Endodermal cell (in vitro differentiated cells): ENCODE results near the gene PRTG. TPM values are rescaled to one million over a fixed set of nuclear protein-coding genes. Genes with fewer than 3 reads are reported as not detected.

Experiments
- DNase-seq: peaks from one replicate; pipeline ENCODE4 v3.0.0-alpha.2; 2017
- H3K27ac ChIP-seq: 2 replicates; pipeline ENCODE4 v1.5.1; 2013; ENCODE audit warnings: mild to moderate bottlenecking, low read depth, low read length, moderate library complexity
- H3K27me3 ChIP-seq: 2 replicates; pipeline ENCODE4 v1.6.1; 2013; ENCODE audit warnings: mild to moderate bottlenecking, low read length, moderate library complexity; ENCODE audit not compliant: insufficient read depth, control insufficient read depth, poor library complexity, severe bottlenecking
- H3K36me3 ChIP-seq: 2 replicates; pipeline ENCODE4 v1.7.0; 2013; ENCODE audit warnings: mild to moderate bottlenecking, low read length, moderate library complexity; ENCODE audit not compliant: control insufficient read depth, insufficient read depth
- H3K4me1 ChIP-seq: one replicate; pipeline ENCODE4 v1.7.0; 2013; ENCODE audit warnings: low read length; ENCODE audit not compliant: control insufficient read depth, insufficient read depth
- H3K4me3 ChIP-seq: 2 replicates; pipeline ENCODE4 v1.5.1; 2013; ENCODE audit warnings: mild to moderate bottlenecking, low read length, moderate library complexity
- H3K9ac ChIP-seq: 2 replicates; pipeline ENCODE4 v1.6.1; 2013; ENCODE audit warnings: mild to moderate bottlenecking, low read length, moderate library complexity; ENCODE audit not compliant: poor library complexity, severe bottlenecking; ENCODE audit errors: extremely low read depth
- H3K9me3 ChIP-seq: 2 replicates; pipeline ENCODE4 v1.6.1; 2013; ENCODE audit warnings: mild to moderate bottlenecking, low read length, moderate library complexity; ENCODE audit not compliant: control insufficient read depth
- H3K27ac Mint-ChIP-seq: 2 replicates; pipeline ENCODE4 v1.8.0; 2020; ENCODE audit warnings: mixed read lengths
- H3K27me3 Mint-ChIP-seq: 2 replicates; pipeline ENCODE4 v1.8.0; 2021; ENCODE audit warnings: mild to moderate bottlenecking, mixed read lengths; ENCODE audit not compliant: insufficient read depth
- H3K36me3 Mint-ChIP-seq: 2 replicates; pipeline ENCODE4 v1.8.0; 2020; ENCODE audit warnings: low read depth, mixed read lengths
- H3K4me1 Mint-ChIP-seq: 2 replicates; pipeline ENCODE4 v1.8.0; 2020; ENCODE audit warnings: mixed read lengths
- H3K4me3 Mint-ChIP-seq: 2 replicates; pipeline ENCODE4 v1.8.0; 2020; ENCODE audit warnings: mild to moderate bottlenecking, moderate library complexity, mixed read lengths
- H3K9me3 Mint-ChIP-seq: 2 replicates; pipeline ENCODE4 v1.8.0; 2020; ENCODE audit warnings: mild to moderate bottlenecking, mixed read lengths
- whole genome bisulfite sequencing, 2 experiments: methylation state at CpG; one replicate each; pipeline versions ENCODE4 v1.1.5 to v1.1.7; 2013; ENCODE audit warnings: missing lambda C conversion rate in 2 of 2, mixed read lengths in 1 of 2; ENCODE audit not compliant: insufficient coverage in 1 of 2, insufficient read length in 1 of 2; 5-methylcytosine and 5-hydroxymethylcytosine counted together
- total RNA-seq, 2 donors: library from RNA; stranded (reverse); fragmentation: NEBNext Ultra II Directional in 1 of 2; extraction: Animal tissue kit (Norgen Biotek cat#: 25700) in 1 of 2; gene quantifications; 2 replicates in 1 of 2; 3 replicates in 1 of 2; pipeline ENCODE4 v1.2.1, GENCODE V29; 2021
- TF ChIP-seq, protein P1 (sequence below): fragments of 200-600 bp; sonication (generic); conservative IDR thresholded peaks from 2 replicates; pipeline ENCODE4 v1.5.0; 2021; ENCODE audit warnings: antibody characterized with exemption, mild to moderate bottlenecking

PRTG gene
- total RNA-seq, 2 donors from 2014 or later = 32.6 to 51.5 TPM

DNA sequence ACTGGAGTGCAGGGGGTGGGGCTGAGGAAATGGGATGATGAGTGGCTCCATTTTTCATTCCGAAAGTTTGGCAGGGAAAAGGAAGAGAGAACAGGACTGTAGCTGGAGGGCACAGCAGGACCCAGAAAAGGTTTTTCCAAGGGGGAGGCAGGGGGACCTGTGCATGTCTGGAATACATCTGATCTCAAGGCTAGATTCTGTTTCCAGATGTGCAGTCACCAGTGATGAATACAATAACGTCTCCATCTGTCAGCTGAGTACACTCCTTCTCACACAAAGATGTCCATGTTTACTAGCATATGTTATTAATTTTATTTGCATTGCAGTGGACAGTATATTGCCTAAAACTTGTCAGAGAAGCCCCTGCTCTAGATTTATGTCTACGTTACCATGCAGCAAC, 39.9 kb upstream of the PRTG start:
- Histone ChIP-seq H3K4me3 (no peak overlapping the region), H3K4me1 (peaks cover 3% of the 10 kb centered on the region), H3K27me3 (peaks cover 21% of the 10 kb centered on the region), H3K36me3 (no peaks in the 10 kb centered on the region), H3K9ac (no peak overlapping the region), H3K9me3 (no peaks in the 10 kb centered on the region), H3K27ac (peak overlapping the region; percentile 44)
- Mint-ChIP-seq H3K36me3 (no peaks in the 10 kb centered on the region), H3K4me3 (no peak overlapping the region), H3K27me3 (peaks cover 56% of the 10 kb centered on the region), H3K27ac (no peak overlapping the region), H3K4me1 (peaks cover 28% of the 10 kb centered on the region), H3K9me3 (no peaks in the 10 kb centered on the region)
- WGBS, 2 experiments = 78 to 89% methylated on average over 3 of the region's 3 CpGs
- no peak for DNase-seq
- TF ChIP-seq, protein P1, sequence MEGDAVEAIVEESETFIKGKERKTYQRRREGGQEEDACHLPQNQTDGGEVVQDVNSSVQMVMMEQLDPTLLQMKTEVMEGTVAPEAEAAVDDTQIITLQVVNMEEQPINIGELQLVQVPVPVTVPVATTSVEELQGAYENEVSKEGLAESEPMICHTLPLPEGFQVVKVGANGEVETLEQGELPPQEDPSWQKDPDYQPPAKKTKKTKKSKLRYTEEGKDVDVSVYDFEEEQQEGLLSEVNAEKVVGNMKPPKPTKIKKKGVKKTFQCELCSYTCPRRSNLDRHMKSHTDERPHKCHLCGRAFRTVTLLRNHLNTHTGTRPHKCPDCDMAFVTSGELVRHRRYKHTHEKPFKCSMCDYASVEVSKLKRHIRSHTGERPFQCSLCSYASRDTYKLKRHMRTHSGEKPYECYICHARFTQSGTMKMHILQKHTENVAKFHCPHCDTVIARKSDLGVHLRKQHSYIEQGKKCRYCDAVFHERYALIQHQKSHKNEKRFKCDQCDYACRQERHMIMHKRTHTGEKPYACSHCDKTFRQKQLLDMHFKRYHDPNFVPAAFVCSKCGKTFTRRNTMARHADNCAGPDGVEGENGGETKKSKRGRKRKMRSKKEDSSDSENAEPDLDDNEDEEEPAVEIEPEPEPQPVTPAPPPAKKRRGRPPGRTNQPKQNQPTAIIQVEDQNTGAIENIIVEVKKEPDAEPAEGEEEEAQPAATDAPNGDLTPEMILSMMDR = no peak

DNA sequence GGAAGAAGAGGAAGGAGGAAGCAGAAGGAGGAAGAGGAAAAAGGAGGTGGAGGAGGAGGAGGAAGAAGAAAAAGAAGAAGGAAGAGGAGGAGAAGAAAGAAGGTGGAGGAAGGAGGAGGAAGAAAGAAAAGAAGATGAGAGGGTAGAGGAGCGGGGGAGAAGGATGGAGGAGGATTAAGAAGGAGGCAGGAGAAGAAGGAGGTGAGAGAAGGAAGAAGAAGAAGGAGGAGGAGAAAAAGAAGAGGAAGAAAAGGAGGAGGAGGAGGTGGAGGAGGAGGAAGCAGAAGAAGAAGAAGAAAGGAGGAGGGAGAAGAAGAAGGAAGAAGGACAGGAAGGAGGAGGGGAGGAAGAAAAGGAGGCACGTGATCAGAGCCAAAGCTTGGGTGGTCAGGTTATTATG, 37.3 kb upstream of the PRTG start:
- no peak overlapping the region for H3K9ac ChIP-seq
- H3K27ac Mint-ChIP-seq = no peak overlapping the region
- H3K27me3 Mint-ChIP-seq = peaks cover 79% of the 10 kb centered on the region
- no peak overlapping the region for H3K4me3 Mint-ChIP-seq
- H3K4me1 ChIP-seq = no peaks in the 10 kb centered on the region
- WGBS, 2 experiments = 57% methylated on average over 1 of the region's 2 CpGs; no CpG with 5 or more reads in 1 of the 2 experiments
- TF ChIP-seq, protein P1 = no peak
- H3K4me1 Mint-ChIP-seq = peaks cover 15% of the 10 kb centered on the region
- no peaks in the 10 kb centered on the region for H3K36me3 ChIP-seq
- peaks cover 40% of the 10 kb centered on the region for H3K27me3 ChIP-seq
- H3K4me3 ChIP-seq = no peak overlapping the region
- no peak overlapping the region for H3K27ac ChIP-seq
- H3K36me3 Mint-ChIP-seq = no peaks in the 10 kb centered on the region
- no peak for DNase-seq
- H3K9me3 ChIP-seq = no peaks in the 10 kb centered on the region
- H3K9me3 Mint-ChIP-seq = no peaks in the 10 kb centered on the region

DNA sequence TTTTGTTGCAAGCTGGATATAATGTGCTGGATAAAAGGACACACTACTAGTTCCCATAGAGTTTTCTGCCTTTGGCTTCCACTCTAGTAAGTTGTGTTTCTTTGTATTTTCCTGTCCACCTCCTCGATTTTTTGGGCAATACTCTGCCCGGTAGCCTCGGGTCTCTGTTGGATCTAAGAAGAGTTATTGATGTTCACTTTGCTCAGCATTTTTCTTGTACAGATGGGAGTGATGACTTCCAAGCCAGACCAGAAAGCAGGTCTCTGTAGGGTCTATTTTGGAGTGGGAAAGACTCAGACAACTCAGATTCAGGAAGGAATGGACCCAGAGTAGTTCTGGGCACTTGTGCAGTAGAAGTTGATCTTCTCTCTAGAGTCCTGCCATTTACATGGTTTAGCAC, 36.0 kb upstream of the PRTG start:
- Histone ChIP-seq H3K4me1 (no peaks in the 10 kb centered on the region), H3K9me3 (no peaks in the 10 kb centered on the region), H3K27me3 (peaks cover 40% of the 10 kb centered on the region), H3K9ac (no peak overlapping the region), H3K27ac (no peak overlapping the region), H3K4me3 (no peak overlapping the region), H3K36me3 (no peaks in the 10 kb centered on the region)
- WGBS, 2 experiments = 96% methylated on average over 3 of the region's 3 CpGs; no CpG with 5 or more reads in 1 of the 2 experiments
- Mint-ChIP-seq H3K27me3 (peaks cover 76% of the 10 kb centered on the region), H3K4me3 (no peak overlapping the region), H3K36me3 (no peaks in the 10 kb centered on the region), H3K4me1 (peaks cover 3% of the 10 kb centered on the region), H3K9me3 (no peaks in the 10 kb centered on the region), H3K27ac (no peak overlapping the region)
- TF ChIP-seq, protein P1 = no peak
- no peak for DNase-seq
